HepG2 (cell line): ENCODE measurements around the gene PSMB11.

Experiments used
- CAMTA2 ChIP-seq: sonication (generic); formaldehyde crosslinking; IDR thresholded peaks from 2 replicates; pipeline ENCODE4 v1.4.0; 2020; ENCODE audit warnings: mild to moderate bottlenecking, missing genetic modification reagents, borderline replicate concordance
- CCAR2 ChIP-seq: fragments of 200-400 bp; formaldehyde crosslinking; optimal IDR thresholded peaks from 2 replicates; pipeline ENCODE3; 2018; ENCODE audit warnings: low read depth, mild to moderate bottlenecking, low read length, moderate library complexity
- FOXM1 ChIP-seq: sonication (generic); formaldehyde crosslinking; IDR thresholded peaks from 2 replicates; pipeline ENCODE4 v1.5.0; 2020; ENCODE audit warnings: missing genetic modification reagents
- HDAC6 ChIP-seq: fragments of 200-600 bp; sonication (generic); IDR thresholded peaks from 2 replicates; pipeline ENCODE4 v1.7.0; 2017; ENCODE audit warnings: mild to moderate bottlenecking, antibody characterized with exemption, low read length, low read depth
- PCBP1 ChIP-seq: fragments of 200-400 bp; formaldehyde crosslinking; IDR thresholded peaks from 2 replicates; pipeline ENCODE4 v1.6.1; 2017; ENCODE audit warnings: mild to moderate bottlenecking, low read depth, low read length, borderline replicate concordance
- TF ChIP-seq, protein P1 (sequence below): sonication (generic); formaldehyde crosslinking; IDR thresholded peaks from 2 replicates; pipeline ENCODE4 v1.4.0; 2020; ENCODE audit warnings: missing genetic modification reagents
- TF ChIP-seq, protein P2 (sequence below): sonication (generic); formaldehyde crosslinking; IDR thresholded peaks from 2 replicates; pipeline ENCODE4 v1.4.0; 2020; ENCODE audit warnings: mild to moderate bottlenecking, missing genetic modification reagents

DNA sequence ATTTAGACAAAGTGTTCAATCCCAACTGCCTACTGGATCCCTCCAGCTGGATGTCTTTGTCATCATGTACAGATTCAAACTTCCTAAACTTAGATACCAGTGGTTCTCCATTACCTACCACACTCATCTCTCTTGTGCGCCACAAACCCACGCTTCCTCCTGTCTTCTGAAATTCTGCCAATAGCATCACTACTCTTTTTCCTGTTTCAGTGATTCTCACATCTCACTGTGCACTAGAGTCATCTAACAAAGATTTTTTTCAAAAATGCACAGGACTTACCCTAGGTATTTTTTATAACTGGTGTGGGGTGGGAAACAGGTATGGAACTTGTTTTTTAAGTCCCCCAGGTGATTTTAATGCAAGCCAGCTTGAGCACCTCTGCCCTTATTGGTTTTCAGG, 13.2 kb upstream of the PSMB11 start:
- no peak for TF ChIP-seq CAMTA2 (CRISPR knock-in tag)
- TF ChIP-seq HDAC6 = no peak
- TF ChIP-seq PCBP1 = no peak
- TF ChIP-seq CCAR2 = no peak
- TF ChIP-seq, protein P1, sequence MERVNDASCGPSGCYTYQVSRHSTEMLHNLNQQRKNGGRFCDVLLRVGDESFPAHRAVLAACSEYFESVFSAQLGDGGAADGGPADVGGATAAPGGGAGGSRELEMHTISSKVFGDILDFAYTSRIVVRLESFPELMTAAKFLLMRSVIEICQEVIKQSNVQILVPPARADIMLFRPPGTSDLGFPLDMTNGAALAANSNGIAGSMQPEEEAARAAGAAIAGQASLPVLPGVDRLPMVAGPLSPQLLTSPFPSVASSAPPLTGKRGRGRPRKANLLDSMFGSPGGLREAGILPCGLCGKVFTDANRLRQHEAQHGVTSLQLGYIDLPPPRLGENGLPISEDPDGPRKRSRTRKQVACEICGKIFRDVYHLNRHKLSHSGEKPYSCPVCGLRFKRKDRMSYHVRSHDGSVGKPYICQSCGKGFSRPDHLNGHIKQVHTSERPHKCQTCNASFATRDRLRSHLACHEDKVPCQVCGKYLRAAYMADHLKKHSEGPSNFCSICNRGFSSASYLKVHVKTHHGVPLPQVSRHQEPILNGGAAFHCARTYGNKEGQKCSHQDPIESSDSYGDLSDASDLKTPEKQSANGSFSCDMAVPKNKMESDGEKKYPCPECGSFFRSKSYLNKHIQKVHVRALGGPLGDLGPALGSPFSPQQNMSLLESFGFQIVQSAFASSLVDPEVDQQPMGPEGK = no peak
- TF ChIP-seq, protein P2, sequence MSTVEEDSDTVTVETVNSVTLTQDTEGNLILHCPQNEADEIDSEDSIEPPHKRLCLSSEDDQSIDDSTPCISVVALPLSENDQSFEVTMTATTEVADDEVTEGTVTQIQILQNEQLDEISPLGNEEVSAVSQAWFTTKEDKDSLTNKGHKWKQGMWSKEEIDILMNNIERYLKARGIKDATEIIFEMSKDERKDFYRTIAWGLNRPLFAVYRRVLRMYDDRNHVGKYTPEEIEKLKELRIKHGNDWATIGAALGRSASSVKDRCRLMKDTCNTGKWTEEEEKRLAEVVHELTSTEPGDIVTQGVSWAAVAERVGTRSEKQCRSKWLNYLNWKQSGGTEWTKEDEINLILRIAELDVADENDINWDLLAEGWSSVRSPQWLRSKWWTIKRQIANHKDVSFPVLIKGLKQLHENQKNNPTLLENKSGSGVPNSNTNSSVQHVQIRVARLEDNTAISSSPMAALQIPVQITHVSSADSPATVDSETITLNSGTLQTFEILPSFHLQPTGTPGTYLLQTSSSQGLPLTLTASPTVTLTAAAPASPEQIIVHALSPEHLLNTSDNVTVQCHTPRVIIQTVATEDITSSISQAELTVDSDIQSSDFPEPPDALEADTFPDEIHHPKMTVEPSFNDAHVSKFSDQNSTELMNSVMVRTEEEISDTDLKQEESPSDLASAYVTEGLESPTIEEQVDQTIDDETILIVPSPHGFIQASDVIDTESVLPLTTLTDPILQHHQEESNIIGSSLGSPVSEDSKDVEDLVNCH = no peak
- no peak for TF ChIP-seq FOXM1 (CRISPR knock-in tag)
